Ascending aorta (tissue), 2 donors: ENCODE measurements around the gene PCYT2. TPM values are rescaled to one million over a fixed set of nuclear protein-coding genes. Genes with fewer than 3 reads are reported as not detected.

ENCODE experiments used
- DNase-seq, 2 donors: peaks; one replicate each; pipeline ENCODE4 v3.0.0-alpha.2; 2019; ENCODE audit warnings: low spot score in 2 of 2
- H3K27ac ChIP-seq, 2 donors: fragments of 200-600 bp; sonication (generic); one replicate each; pipeline ENCODE4 v1.5.1; 2016 to 2017; ENCODE audit warnings: mild to moderate bottlenecking in 1 of 2
- H3K27me3 ChIP-seq: fragments of 200-600 bp; sonication (generic); one replicate; pipeline ENCODE4 v1.5.1; 2017
- H3K36me3 ChIP-seq, 2 donors: fragments of 200-600 bp; sonication (generic); one replicate each; pipeline ENCODE4 v1.5.1; 2016
- H3K4me1 ChIP-seq, 2 donors: fragments of 200-600 bp; sonication (generic); one replicate each; pipeline ENCODE4 v1.5.1; 2016 to 2017; ENCODE audit warnings: mild to moderate bottlenecking in 1 of 2
- H3K4me3 ChIP-seq, 2 donors: fragments of 200-600 bp; sonication (generic); one replicate each; pipeline ENCODE4 v1.5.1; 2016 to 2017; ENCODE audit warnings: mild to moderate bottlenecking in 1 of 2
- H3K9me3 ChIP-seq, 2 donors: fragments of 200-600 bp; sonication (generic); one replicate each; pipeline ENCODE4 v1.5.1; 2016
- intact Hi-C: fragments of 100-400 bp; cut with DNase I; formaldehyde crosslinking; loops from one replicate; pipeline ENCODE4 v1.15.1; 2023
- total RNA-seq: library from RNA; depleted of rRNA; stranded (reverse); fragments of >200 nt; gene quantifications from one replicate; pipeline ENCODE4 v1.1.0, GENCODE V29; 2016
- TF ChIP-seq, protein P1 (sequence below), 3 experiments: fragments of 200-600 bp in 2 of 3; fragments of 450-650 bp in 1 of 3; sonication (generic) in 2 of 3; IDR thresholded peaks; one replicate each; pipeline ENCODE4 v1.5.1; 2016 to 2019; ENCODE audit warnings: antibody characterized with exemption in 3 of 3, mild to moderate bottlenecking in 1 of 3, moderate library complexity in 1 of 3

PCYT2 gene
- total RNA-seq, 1 donor from 2014 or later, result 81.1 TPM

DNA sequence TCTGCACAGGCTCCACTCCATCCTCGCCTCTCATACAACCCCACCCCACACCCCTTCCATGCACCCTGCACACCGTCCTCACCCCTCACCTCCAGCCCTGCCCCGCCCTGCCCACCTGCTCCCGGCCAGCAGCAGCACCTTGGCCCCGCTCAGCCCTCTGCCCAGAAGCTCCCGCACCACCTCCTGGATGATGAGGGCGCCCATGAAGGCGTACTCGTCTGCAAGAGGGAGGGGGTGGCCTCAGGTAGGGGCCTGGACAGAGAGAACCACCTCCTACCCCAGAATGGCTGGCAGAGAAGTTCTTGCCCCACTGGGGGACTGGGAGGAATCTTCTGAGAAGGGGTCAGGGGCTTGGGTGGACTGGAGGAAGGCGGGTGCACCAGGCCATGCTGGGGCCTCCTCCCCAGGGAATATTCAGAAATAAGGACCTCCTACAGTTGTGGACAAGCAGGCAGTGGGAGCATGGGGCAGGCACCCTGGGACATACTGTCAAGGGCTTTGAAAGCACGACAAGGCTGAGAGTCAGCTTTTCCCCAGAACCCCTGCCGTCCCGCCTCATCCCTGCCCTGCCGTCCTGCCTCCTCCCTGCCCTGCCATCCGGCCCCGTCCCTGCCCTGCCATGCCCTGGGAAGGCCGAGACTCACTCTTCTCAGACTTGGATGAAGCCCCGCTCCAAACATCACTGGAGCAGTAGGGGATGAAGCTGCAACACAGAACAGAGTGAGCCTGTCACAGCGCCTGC, 46.7 kb upstream of the PCYT2 start:
- intact Hi-C loops, result loop anchor here (5.0 kb wide), 1 partner anchor 194 kb away; no protein-coding TSS in a partner anchor
- TF ChIP-seq, protein P1, sequence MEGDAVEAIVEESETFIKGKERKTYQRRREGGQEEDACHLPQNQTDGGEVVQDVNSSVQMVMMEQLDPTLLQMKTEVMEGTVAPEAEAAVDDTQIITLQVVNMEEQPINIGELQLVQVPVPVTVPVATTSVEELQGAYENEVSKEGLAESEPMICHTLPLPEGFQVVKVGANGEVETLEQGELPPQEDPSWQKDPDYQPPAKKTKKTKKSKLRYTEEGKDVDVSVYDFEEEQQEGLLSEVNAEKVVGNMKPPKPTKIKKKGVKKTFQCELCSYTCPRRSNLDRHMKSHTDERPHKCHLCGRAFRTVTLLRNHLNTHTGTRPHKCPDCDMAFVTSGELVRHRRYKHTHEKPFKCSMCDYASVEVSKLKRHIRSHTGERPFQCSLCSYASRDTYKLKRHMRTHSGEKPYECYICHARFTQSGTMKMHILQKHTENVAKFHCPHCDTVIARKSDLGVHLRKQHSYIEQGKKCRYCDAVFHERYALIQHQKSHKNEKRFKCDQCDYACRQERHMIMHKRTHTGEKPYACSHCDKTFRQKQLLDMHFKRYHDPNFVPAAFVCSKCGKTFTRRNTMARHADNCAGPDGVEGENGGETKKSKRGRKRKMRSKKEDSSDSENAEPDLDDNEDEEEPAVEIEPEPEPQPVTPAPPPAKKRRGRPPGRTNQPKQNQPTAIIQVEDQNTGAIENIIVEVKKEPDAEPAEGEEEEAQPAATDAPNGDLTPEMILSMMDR (IDR thresholded peaks at IDR 0.05), result no peak
- no peak for DNase-seq
- no peaks in the 10 kb centered on the region for H3K9me3 ChIP-seq
- H3K4me1 ChIP-seq, result peaks cover 10 to 11% of the 10 kb centered on the region in 2 donors
- H3K27me3 ChIP-seq, result peaks cover 31% of the 10 kb centered on the region
- no peaks in the 10 kb centered on the region for H3K36me3 ChIP-seq
- no peak overlapping the region for H3K27ac ChIP-seq
- H3K4me3 ChIP-seq, result no peak overlapping the region

DNA sequence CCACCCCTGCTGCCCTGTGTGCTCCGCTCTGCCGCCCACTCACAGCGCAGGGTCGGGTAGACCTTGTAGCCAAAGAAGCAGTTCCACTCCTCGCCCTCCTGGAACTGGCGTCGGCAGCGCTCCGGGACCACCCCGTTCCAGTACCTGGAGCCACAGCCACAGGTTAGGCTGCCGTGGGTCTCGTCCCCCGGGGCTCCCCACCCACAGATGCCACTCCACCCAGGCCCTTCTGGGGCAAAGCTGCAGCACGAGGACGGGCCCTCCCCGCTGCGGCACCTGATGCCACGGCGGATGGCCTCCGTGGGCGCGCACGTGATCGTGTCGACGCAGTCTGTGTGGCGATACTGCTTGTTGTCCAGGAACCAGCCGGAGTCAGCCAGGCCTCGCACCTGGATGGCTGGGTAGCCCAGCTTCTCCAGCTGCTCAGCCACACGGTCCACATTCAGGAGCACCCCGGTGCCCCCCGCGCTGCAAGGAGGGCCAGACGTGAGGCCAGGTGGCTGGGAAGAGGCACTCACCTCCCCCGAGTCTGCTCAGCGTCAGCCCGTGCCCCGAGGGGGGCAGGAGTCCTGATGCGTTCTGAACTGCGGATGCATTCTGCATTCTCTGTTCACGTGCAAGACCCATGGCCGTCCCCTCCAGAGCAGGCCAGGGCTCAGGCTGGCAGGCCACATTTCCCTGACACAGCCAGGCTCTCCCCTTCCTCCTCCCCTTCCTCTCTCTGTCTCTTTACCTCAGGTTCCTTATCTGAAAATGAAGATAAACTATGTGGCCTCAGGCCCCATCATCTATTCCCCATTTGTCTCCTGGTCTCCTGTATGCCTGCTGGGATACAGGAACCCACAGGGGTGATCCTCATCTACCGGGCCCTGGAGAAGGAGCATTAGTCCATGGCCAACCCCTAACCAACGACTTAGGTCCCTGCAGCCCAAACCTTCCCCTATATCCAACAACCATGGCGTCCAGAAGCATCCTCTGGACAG, 45.7 kb upstream of the PCYT2 start:
- H3K4me3 ChIP-seq, result no peak overlapping the region
- H3K27ac ChIP-seq, result no peak overlapping the region
- peaks cover 10 to 11% of the 10 kb centered on the region in 2 donors for H3K4me1 ChIP-seq
- intact Hi-C loops, result loop anchor here (5.0 kb wide), 1 partner anchor 195 kb away; no protein-coding TSS in a partner anchor
- no peaks in the 10 kb centered on the region for H3K36me3 ChIP-seq
- TF ChIP-seq, protein P1 (IDR thresholded peaks at IDR 0.05), result no peak
- no peaks in the 10 kb centered on the region for H3K9me3 ChIP-seq
- peaks cover 29% of the 10 kb centered on the region for H3K27me3 ChIP-seq
- no peak for DNase-seq

DNA sequence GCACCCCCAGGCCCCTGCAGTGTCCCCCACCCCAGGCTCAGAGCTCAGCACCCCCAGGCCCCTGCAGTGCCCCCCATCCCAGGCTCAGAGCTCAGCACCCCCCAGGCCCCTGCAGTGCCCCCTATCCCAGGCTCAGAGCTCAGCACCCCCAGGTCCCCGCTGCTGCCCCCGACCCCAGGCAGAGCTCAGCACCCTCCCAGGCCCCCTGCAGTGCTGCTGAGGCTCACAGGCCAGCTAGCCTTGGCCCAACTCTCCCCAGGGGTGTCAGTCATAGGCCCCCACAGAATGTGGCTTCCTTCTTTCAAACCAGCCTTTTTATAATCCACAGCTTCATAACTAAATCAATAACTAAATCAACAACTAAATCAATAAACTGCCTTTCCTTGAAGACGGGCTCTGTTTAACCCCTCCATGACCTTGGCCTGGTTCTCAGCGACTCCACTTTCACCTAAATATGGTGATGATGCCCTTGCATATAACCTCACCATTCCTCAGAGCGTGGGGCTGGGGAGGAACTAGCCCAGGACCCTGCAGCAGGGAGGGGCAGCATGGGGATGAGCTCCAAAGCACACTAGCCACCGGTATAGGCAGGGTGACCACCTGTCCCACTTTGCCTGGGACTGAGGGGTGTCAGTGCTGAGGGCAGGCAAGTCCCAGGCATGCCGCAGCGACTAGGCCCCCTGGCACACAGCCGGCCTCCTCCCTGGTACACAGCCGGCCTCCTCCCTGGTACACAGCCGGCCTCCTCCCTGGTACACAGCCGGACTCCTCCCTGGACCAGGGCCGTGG, 44.8 kb upstream of the PCYT2 start:
- H3K9me3 ChIP-seq, result no peaks in the 10 kb centered on the region
- peaks cover 24% of the 10 kb centered on the region for H3K27me3 ChIP-seq
- H3K27ac ChIP-seq, result no peak overlapping the region
- intact Hi-C loops, result loop anchor here (5.0 kb wide), 1 partner anchor 196 kb away; no protein-coding TSS in a partner anchor
- DNase-seq, result no peak
- H3K36me3 ChIP-seq, result no peaks in the 10 kb centered on the region
- TF ChIP-seq, protein P1 (IDR thresholded peaks at IDR 0.05), result no peak
- H3K4me3 ChIP-seq, result no peak overlapping the region
- H3K4me1 ChIP-seq, result peaks cover 7 to 10% of the 10 kb centered on the region in 2 donors

DNA sequence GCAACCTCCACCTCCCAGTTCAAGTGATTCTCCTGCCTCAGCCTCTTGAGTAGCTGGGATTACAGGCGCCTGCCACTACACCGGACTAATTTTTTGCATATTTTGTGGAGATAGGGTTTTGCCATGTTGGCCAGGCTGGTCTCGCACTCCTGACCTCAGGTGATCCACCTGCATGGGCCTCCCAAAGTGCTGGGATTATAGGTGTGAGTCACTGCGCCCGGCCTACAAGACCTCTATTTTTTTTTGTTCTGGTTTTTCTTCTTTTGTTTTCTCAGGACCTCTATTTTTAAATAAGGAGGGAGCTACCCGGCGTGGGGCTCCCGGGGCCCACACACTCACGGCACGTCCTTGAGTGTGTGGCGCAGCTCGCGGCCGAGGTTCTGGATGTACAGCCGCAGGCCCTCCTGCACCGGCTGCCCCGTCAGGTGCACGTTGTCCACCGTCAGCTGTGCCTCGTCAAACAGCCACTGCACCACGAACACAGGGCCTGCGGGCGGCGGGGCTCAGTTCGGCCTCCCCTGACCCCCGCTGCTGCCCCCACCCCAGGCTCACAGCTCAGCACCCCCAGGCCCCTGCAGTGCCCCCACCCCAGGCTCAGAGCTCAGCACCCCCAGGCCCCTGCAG, 44.0 kb upstream of the PCYT2 start:
- peaks cover 18% of the 10 kb centered on the region for H3K27me3 ChIP-seq

More for the DNA sequence above, 44.0 kb upstream of the PCYT2 start:
- DNase-seq, result no peak
- Histone ChIP-seq H3K27ac (no peak overlapping the region), H3K36me3 (no peaks in the 10 kb centered on the region), H3K9me3 (no peaks in the 10 kb centered on the region), H3K4me1 (peaks cover 5 to 8% of the 10 kb centered on the region in 2 donors), H3K4me3 (no peak overlapping the region)
- intact Hi-C loops, result loop anchor here (5.0 kb wide), 1 partner anchor 197 kb away; no protein-coding TSS in a partner anchor
- TF ChIP-seq, protein P1 (IDR thresholded peaks at IDR 0.05), result no peak
